ENCODE measurements around the gene GUCA2B.

Gene GUCA2B

DNA sequence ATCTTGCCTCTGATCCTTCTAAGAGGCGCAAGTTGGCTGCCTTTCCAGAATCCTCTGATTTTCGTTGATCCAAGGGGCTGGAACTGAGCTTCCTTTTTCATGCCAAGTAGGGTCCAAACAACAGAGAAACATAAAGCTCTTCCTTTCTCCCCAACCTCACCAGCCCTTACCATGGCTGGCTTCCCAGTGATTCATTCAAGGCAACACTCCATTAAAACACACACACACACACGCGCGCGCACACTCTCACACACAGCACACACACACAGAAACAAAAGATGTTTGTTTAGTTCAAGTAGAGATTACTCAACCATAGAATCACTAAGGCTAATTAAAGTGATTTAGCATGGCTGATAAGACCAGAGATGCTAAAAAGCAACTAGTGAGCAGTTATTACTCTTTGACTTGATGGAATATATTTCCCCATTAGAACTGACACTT lies 24.4 kb downstream of the GUCA2B start:
- ChIA-PET CTCF (interaction anchor here (0.7 to 2.1 kb wide), 8 partner anchors 8 to 163 kb away, joined by 3 to 7 read pairs (median 4); no protein-coding TSS in a partner anchor), POLR2A (no interaction called here)
- no peak for DNase-seq (ENCODE audit: extremely low spot score)
- TF ChIP-seq, protein P1, sequence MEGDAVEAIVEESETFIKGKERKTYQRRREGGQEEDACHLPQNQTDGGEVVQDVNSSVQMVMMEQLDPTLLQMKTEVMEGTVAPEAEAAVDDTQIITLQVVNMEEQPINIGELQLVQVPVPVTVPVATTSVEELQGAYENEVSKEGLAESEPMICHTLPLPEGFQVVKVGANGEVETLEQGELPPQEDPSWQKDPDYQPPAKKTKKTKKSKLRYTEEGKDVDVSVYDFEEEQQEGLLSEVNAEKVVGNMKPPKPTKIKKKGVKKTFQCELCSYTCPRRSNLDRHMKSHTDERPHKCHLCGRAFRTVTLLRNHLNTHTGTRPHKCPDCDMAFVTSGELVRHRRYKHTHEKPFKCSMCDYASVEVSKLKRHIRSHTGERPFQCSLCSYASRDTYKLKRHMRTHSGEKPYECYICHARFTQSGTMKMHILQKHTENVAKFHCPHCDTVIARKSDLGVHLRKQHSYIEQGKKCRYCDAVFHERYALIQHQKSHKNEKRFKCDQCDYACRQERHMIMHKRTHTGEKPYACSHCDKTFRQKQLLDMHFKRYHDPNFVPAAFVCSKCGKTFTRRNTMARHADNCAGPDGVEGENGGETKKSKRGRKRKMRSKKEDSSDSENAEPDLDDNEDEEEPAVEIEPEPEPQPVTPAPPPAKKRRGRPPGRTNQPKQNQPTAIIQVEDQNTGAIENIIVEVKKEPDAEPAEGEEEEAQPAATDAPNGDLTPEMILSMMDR (IDR thresholded peaks at IDR 0.05; ENCODE audit: control extremely low read depth, extremely low read depth, low read depth, missing control alignments), result no peak

DNA sequence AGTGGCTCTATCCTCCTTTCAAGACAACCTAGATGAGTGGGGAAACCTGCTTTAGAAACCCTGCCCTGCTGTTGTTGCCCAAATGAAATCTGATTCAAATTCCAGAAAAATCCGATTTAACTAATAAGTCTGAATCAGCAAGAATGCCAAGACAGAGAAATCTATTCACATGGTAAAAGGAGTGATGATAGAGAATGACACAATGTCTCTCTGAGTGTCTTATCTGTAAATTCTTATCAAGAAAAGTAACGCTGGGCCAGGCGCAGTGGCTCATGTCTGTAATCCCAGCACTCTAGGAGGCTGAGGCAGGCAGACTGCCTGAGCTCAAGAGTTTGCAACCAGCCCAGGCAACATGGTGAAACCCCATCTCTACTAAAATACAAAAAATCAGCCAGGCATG lies 25.0 kb downstream of the GUCA2B start:
- TF ChIP-seq, protein P1 (IDR thresholded peaks at IDR 0.05; ENCODE audit: control extremely low read depth, extremely low read depth, low read depth, missing control alignments), result no peak
- ChIA-PET CTCF (interaction anchor here (1.2 to 2.1 kb wide), 4 partner anchors 14 to 162 kb away, joined by 3 to 7 read pairs (median 3); no protein-coding TSS in a partner anchor), POLR2A (interaction anchor here (0.5 kb wide), 1 partner anchor 882 kb away, joined by 3 read pairs; no protein-coding TSS in a partner anchor)
- DNase-seq (ENCODE audit: extremely low spot score), result no peak

DNA sequence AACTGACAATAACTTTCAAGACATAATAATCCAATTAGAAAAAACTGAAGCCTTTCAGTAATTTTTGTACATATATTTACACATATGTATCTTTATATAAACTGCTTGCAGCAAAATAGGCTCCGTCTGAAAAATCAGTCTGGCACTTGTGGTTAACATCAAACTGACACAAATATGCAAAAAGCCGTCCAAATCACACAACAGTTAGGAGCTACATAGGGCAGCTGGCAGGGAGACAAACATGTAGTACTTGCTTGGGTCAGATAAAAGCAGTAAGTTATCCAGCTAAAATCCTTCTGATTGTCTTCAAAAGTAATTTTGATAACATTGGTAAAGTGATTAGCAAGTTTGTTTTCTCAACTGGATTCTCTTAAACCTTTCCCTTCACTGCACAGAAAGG lies 26.1 kb downstream of the GUCA2B start:
- TF ChIP-seq, protein P1 (IDR thresholded peaks at IDR 0.05; ENCODE audit: control extremely low read depth, extremely low read depth, low read depth, missing control alignments), result no peak
- no peak for DNase-seq (ENCODE audit: extremely low spot score)
- ChIA-PET CTCF (interaction anchor here (1.3 kb wide), 1 partner anchor 13 kb away, joined by 3 read pairs; no protein-coding TSS in a partner anchor), POLR2A (no interaction called here)

DNA sequence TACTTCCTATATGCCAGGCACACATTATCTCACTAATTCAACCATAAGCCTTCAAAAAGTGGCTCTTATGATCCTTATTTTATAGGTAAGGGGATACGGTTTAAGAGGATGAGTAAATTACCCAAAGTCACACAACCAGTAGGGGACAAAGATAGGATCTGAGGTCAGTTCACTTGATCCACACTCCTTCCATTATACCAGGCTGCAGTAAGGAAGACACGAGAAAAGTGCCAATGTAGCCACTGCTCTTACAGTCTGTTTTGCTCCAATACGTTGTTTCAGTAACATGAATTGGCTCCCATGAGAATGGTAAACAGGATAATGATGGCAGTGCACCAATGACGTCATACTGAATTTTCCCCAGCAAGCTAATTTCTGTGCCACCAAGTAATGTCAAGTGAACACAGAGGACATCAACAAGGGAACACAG lies 26.7 kb downstream of the GUCA2B start:
- CTCF ChIA-PET, result no interaction called here
- POLR2A ChIA-PET, result no interaction called here
- no peak for DNase-seq (ENCODE audit: extremely low spot score)
- TF ChIP-seq, protein P1 (IDR thresholded peaks at IDR 0.05; ENCODE audit: control extremely low read depth, extremely low read depth, low read depth, missing control alignments), result no peak

DNA sequence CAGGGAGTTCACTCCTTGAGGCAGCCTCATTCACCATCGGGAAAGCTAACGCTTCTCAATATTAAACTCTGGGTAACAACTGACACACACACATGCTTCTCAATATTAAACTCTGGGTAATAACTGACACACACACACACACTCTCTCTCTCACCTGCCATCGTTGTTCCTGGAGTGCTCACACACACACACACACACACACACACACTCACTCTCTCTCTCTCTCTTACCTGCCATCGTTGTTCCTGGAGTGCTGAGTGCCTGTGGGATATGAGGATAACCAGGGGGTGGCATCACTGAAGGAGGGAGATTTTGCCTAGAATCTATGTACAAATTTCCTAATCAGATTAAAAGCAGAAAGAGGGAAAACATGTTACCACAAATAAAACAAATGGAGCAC lies 28.5 kb downstream of the GUCA2B start:
- no peak for DNase-seq (ENCODE audit: extremely low spot score)
- CTCF ChIA-PET, result no interaction called here

DNA sequence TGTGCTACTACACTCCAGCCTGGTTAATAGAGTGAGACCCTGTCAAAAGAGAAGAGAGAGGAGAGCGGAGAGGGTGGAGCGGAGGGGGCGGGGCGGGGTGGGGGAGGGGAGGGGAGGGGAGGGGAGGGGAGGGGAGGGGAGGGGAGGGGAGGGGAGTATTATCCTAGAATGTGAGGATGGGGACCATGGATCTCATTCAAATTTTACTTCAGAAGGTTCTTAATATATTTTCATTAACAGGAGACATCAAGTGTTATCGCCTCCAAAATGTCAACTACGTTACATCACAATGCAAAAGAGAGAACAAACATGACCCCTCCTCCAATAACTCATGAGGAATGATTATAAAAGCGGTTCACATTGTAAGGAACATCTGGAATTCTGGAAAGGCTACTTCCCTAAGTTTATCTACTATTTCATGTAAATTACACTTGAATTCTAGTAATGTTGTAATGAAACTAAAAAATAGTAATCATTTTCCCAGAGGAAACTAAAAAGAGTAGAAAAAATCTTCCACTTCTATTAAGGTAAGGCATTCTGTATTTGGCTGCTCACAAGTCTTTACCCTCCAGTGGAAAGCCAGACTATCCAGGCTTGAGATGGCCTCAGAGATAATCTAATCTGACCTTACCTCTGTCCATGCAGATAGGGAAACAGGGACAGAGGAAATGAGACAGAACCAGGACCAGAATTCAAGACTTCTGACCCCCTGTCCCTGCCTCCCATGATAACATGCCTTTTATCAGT lies 30.2 kb downstream of the GUCA2B start:
- POLR2A ChIA-PET, result no interaction called here
- no peak for DNase-seq (ENCODE audit: extremely low spot score)
- TF ChIP-seq, protein P1 (IDR thresholded peaks at IDR 0.05; ENCODE audit: control extremely low read depth, extremely low read depth, low read depth, missing control alignments), result no peak
- CTCF ChIA-PET, result interaction anchor here (1.2 to 1.3 kb wide), 2 partner anchors 10 kb away, joined by 4 to 7 read pairs; no protein-coding TSS in a partner anchor

More for the DNA sequence above, 28.5 kb downstream of the GUCA2B start:
- POLR2A ChIA-PET, result no interaction called here
- TF ChIP-seq, protein P1 (IDR thresholded peaks at IDR 0.05; ENCODE audit: control extremely low read depth, extremely low read depth, low read depth, missing control alignments), result no peak
